ENCODE data around the gene CTNNA2.

DNA sequence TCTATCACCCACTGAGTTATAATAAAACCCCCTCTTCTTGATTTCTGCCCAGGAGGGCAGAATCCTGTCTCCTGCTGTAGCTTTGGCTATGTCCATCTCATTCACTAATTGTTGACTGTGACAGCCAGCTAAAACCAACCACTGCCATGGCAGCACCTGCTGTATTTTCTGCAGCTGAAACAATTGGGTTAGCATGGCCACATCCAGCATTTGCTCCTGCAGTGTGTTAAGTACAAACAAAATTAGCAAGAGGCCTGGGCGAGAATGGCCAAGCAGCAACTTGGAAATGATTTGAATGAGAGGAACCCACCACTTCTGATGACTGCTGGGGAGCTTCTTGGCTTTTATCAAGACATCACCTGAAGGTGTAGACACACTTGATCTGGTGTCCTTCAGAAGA, 881.1 kb downstream of the CTNNA2 start:
- TF ChIP-seq, protein P1, sequence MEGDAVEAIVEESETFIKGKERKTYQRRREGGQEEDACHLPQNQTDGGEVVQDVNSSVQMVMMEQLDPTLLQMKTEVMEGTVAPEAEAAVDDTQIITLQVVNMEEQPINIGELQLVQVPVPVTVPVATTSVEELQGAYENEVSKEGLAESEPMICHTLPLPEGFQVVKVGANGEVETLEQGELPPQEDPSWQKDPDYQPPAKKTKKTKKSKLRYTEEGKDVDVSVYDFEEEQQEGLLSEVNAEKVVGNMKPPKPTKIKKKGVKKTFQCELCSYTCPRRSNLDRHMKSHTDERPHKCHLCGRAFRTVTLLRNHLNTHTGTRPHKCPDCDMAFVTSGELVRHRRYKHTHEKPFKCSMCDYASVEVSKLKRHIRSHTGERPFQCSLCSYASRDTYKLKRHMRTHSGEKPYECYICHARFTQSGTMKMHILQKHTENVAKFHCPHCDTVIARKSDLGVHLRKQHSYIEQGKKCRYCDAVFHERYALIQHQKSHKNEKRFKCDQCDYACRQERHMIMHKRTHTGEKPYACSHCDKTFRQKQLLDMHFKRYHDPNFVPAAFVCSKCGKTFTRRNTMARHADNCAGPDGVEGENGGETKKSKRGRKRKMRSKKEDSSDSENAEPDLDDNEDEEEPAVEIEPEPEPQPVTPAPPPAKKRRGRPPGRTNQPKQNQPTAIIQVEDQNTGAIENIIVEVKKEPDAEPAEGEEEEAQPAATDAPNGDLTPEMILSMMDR (IDR thresholded peaks at IDR 0.05) = no peak
- TF ChIP-seq POLR2A (IDR thresholded peaks at IDR 0.05) = no peak

All from uterus (tissue), 2 donors.